ENCODE data around the gene EIF4G1. TPM values are rescaled to one million over a fixed set of nuclear protein-coding genes. Genes with fewer than 3 reads are reported as not detected.

Gene EIF4G1
- total RNA-seq, 2 donors from 2014 or later, result 146 to 213 TPM

DNA sequence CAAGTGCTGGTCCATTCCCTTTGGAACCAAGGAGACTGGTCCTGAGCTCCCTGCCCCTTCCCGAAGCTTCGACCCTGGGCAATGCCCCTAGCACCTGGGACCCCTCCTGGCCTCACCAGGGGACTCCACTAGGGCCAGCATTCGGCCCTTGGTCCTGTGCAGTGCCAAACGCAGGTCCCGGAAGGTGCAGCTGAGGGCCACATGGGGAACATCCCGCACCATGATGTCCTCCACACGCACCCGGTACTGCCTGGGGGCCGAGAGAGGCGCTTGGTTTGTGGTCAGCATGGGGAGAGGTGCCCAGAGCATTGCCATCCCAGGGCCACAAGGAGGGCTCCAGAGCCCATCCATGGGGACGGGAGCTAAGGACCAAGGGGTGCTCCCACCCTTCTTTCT lies 39.1 kb downstream of the EIF4G1 start:
- TF ChIP-seq POLR2A (IDR thresholded peaks at IDR 0.05), result no peak
- TF ChIP-seq, protein P1, sequence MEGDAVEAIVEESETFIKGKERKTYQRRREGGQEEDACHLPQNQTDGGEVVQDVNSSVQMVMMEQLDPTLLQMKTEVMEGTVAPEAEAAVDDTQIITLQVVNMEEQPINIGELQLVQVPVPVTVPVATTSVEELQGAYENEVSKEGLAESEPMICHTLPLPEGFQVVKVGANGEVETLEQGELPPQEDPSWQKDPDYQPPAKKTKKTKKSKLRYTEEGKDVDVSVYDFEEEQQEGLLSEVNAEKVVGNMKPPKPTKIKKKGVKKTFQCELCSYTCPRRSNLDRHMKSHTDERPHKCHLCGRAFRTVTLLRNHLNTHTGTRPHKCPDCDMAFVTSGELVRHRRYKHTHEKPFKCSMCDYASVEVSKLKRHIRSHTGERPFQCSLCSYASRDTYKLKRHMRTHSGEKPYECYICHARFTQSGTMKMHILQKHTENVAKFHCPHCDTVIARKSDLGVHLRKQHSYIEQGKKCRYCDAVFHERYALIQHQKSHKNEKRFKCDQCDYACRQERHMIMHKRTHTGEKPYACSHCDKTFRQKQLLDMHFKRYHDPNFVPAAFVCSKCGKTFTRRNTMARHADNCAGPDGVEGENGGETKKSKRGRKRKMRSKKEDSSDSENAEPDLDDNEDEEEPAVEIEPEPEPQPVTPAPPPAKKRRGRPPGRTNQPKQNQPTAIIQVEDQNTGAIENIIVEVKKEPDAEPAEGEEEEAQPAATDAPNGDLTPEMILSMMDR (IDR thresholded peaks at IDR 0.05), result no peak
- ATAC-seq (no peak), DNase-seq (no peak)
- Histone ChIP-seq H3K9me3 (no peaks in the 10 kb centered on the region), H3K4me1 (peaks cover 40% of the 10 kb centered on the region), H3K36me3 (replicated peaks in 1 of 2; ENCODE audit: insufficient read depth in 1 of 2, low read depth in 2 of 2) (no peaks in the 10 kb centered on the region), H3K27me3 (no peaks in the 10 kb centered on the region), H3K4me3 (no peak overlapping the region), H3K27ac (no peak overlapping the region)
- 79 to 95% methylated on average over 4 to 11 of the region's 11 CpGs for WGBS, 2 donors
- intact Hi-C loops (cut with DNase I), result no loop called here

DNA sequence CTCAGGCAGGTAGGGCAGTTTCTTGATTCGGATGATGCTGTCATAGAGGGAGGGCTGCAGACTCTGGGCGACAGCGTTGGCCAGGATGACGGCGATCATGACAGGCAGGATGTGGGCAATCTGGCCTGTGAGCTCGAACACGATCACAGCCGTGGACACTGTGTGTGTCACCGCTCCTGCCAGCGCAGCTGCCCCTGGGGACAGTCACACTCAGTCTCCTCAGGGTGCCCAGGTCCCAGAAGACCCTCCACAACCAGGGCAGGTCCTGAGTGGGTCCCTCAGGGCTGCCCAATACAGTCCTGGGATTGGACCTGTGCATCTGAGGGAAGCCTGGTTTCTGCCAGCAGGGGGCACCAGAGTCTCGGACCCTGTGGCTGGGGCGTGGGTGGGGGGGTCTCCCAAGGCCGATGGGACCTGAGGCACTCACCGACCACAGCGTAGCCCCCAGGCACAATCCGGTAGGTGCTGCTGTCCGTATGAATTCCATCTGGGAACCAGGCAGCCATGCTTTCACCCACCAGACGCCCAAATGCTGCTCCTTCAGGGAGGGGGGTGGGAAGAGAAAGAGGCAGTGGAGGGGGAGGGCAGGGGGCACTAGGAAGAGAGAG lies 39.8 kb downstream of the EIF4G1 start:
- no peaks in the 10 kb centered on the region for H3K36me3 ChIP-seq (replicated peaks in 1 of 2; ENCODE audit: insufficient read depth in 1 of 2, low read depth in 2 of 2)
- ATAC-seq, result no peak
- no peaks in the 10 kb centered on the region for H3K9me3 ChIP-seq
- no peak overlapping the region for H3K4me3 ChIP-seq
- 45 to 46% methylated on average over 5 to 18 of the region's 18 CpGs for WGBS, 2 donors
- no peaks in the 10 kb centered on the region for H3K27me3 ChIP-seq
- H3K27ac ChIP-seq, result no peak overlapping the region
- DNase-seq, result peak; percentile 50 to 68 (median 58)
- intact Hi-C loops (cut with DNase I), result no loop called here
- no peak for TF ChIP-seq POLR2A (IDR thresholded peaks at IDR 0.05)
- TF ChIP-seq, protein P1 (IDR thresholded peaks at IDR 0.05), result peak; percentile 44 to 77 (median 54)
- peaks cover 47% of the 10 kb centered on the region for H3K4me1 ChIP-seq

DNA sequence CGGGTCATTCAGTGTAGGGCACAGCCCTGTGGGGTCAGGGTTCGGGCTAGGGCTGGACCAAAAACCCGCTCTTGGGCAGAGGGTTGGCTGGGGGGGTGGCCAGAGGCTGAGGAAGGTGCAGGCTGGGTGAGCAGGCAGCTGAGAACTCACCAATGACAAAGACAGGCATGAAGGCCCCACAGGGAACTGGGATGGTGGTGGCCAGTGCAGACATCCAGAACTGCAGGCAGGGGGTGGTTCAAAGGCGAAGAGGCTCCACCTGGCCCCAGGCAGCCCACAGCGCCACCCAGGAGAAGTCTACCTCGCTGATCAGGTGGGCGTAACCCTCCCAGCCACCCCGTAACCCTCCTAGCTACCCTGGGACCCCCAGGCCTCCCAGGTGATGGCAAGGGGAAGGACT lies 40.3 kb downstream of the EIF4G1 start:
- 74 to 79% methylated on average over 6 to 8 of the region's 8 CpGs for WGBS, 2 donors
- no peak for TF ChIP-seq POLR2A (IDR thresholded peaks at IDR 0.05)
- TF ChIP-seq, protein P1 (IDR thresholded peaks at IDR 0.05), result no peak
- Histone ChIP-seq H3K4me3 (no peak overlapping the region), H3K36me3 (replicated peaks in 1 of 2; ENCODE audit: insufficient read depth in 1 of 2, low read depth in 2 of 2) (no peaks in the 10 kb centered on the region), H3K9me3 (no peaks in the 10 kb centered on the region), H3K27ac (no peak overlapping the region), H3K27me3 (no peaks in the 10 kb centered on the region), H3K4me1 (peaks cover 51% of the 10 kb centered on the region)
- intact Hi-C loops (cut with DNase I), result no loop called here
- ATAC-seq (no peak), DNase-seq (no peak)

DNA sequence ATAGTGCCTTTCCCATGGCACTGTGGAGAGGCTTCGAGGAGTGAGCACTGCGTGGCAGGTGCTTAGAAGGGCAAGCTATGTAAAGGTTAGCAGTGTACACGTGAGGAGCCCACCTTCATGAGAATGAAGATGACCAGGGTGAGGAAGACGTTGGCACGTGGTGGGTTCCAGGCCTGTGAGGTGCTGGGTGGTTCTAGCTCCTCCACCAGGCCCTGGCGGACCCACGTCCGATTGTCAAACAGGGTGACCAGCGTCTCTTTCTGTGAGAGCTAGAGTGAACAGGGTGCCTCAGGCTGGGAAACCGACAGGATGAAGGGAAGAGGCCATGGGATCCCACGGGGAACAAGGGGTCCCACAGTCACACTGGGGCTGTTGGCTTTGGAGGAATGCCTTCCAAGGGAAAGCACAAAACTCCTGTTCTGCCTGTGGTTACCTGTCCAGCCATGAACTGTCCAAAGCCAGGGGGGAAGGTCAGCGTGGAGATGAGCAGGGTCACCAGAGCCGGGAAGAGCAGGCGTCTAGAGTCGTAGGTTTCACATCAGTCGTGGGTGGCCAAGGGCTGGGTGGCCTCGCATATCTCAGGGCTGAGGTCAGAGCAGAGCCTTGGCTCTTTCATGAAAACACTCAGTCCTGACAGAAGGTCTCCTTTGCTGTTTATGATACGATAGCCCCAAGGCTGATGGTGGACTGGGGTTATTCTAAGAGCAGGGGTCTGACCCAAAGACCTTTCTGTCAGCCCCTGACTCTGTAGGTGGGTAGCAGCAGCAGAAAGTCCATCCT lies 41.0 kb downstream of the EIF4G1 start:
- Histone ChIP-seq H3K27ac (no peak overlapping the region), H3K4me3 (no peak overlapping the region), H3K4me1 (peaks cover 47% of the 10 kb centered on the region), H3K9me3 (no peaks in the 10 kb centered on the region), H3K36me3 (replicated peaks in 1 of 2; ENCODE audit: insufficient read depth in 1 of 2, low read depth in 2 of 2) (no peaks in the 10 kb centered on the region), H3K27me3 (no peaks in the 10 kb centered on the region)
- ATAC-seq (no peak), DNase-seq (no peak)
- TF ChIP-seq, protein P1 (IDR thresholded peaks at IDR 0.05), result no peak
- TF ChIP-seq POLR2A (IDR thresholded peaks at IDR 0.05), result no peak
- intact Hi-C loops (cut with DNase I), result no loop called here
- WGBS, 2 donors, result 79 to 85% methylated on average over 14 to 18 of the region's 18 CpGs
